SJCRH30 (cell line): ENCODE data around the gene COG5. TPM values are rescaled to one million over a fixed set of nuclear protein-coding genes. Genes with fewer than 3 reads are reported as not detected.
"Not testable (repeated sequence)": the region's sequence is repeated elsewhere in the genome, so short reads cannot be mapped to it uniquely, and the experiment has no call there.

Experiments used
- DNase-seq, 2 experiments: peaks; one replicate each; pipeline ENCODE4 v3.0.0-alpha.2; 2015 to 2020
- H3K27ac ChIP-seq: fragments of 250-450 bp; sonication (Bioruptor Pico); 2 replicates; pipeline ENCODE4 v1.5.1; 2020; ENCODE audit warnings: mild to moderate bottlenecking, moderate library complexity
- H3K27me3 ChIP-seq: fragments of 250-450 bp; sonication (Bioruptor Pico); 2 replicates; pipeline ENCODE4 v1.5.1; 2020; ENCODE audit warnings: mild to moderate bottlenecking, moderate library complexity
- H3K36me3 ChIP-seq: fragments of 250-450 bp; sonication (Bioruptor Pico); 2 replicates; pipeline ENCODE4 v1.5.1; 2020; ENCODE audit warnings: mild to moderate bottlenecking, moderate library complexity
- H3K4me1 ChIP-seq: fragments of 250-450 bp; sonication (Bioruptor Pico); 2 replicates; pipeline ENCODE4 v1.5.1; 2020; ENCODE audit warnings: mild to moderate bottlenecking, moderate library complexity
- H3K4me3 ChIP-seq: fragments of 250-450 bp; sonication (Bioruptor Pico); 2 replicates; pipeline ENCODE4 v1.5.1; 2020; ENCODE audit warnings: mild to moderate bottlenecking, moderate library complexity
- H3K9me3 ChIP-seq: fragments of 250-450 bp; sonication (Bioruptor Pico); replicated peaks from 2 replicates; pipeline ENCODE4 v1.5.1; 2020; ENCODE audit warnings: mild to moderate bottlenecking, moderate library complexity
- total RNA-seq: library from RNA; depleted of rRNA; stranded (reverse); fragments of >200 nt; shearing (Covaris generic); gene quantifications from 2 replicates; pipeline ENCODE4 v1.2.3, GENCODE V29; 2014

COG5 gene
- total RNA-seq, 1 experiment from 2014 or later = 41.1 TPM

- Histone ChIP-seq H3K27ac (no peak overlapping the region), H3K27me3 (no peaks in the 10 kb centered on the region), H3K4me3 (no peak overlapping the region), H3K4me1 (peaks cover 11% of the 10 kb centered on the region), H3K36me3 (peaks cover 9% of the 10 kb centered on the region), H3K9me3 (no peaks in the 10 kb centered on the region)
- no peak for DNase-seq
These were observed 2.7 kb downstream of the COG5 start for GRCh38 chr7:107560898-107561516.

GRCh38 chr7:107559864-107560263, 3.9 kb downstream of the COG5 start:
- H3K27me3 ChIP-seq = no peaks in the 10 kb centered on the region
- H3K4me3 ChIP-seq = no peak overlapping the region
- peaks cover 15% of the 10 kb centered on the region for H3K36me3 ChIP-seq
- H3K27ac ChIP-seq = peak overlapping the region; percentile 19
- peaks cover 11% of the 10 kb centered on the region for H3K4me1 ChIP-seq
- DNase-seq = peak in 1 of 2 experiments; percentile 30
- H3K9me3 ChIP-seq = no peaks in the 10 kb centered on the region

GRCh38 chr7:107555893-107556292, 7.8 kb downstream of the COG5 start:
- Histone ChIP-seq H3K36me3 (peaks cover 19% of the 10 kb centered on the region), H3K27me3 (no peaks in the 10 kb centered on the region), H3K4me1 (peaks cover 11% of the 10 kb centered on the region), H3K27ac (no peak overlapping the region), H3K4me3 (no peak overlapping the region), H3K9me3 (no peaks in the 10 kb centered on the region)
- no peak for DNase-seq

GRCh38 chr7:107551936-107552335, 11.8 kb downstream of the COG5 start:
- H3K27me3 ChIP-seq = no peaks in the 10 kb centered on the region
- H3K9me3 ChIP-seq = no peaks in the 10 kb centered on the region
- H3K36me3 ChIP-seq = peaks cover 19% of the 10 kb centered on the region
- H3K27ac ChIP-seq = no peak overlapping the region
- no peak overlapping the region for H3K4me3 ChIP-seq
- H3K4me1 ChIP-seq = no peaks in the 10 kb centered on the region
- no peak for DNase-seq

- Histone ChIP-seq H3K27ac (no peak overlapping the region), H3K36me3 (peaks cover 33% of the 10 kb centered on the region), H3K9me3 (peaks cover 14% of the 10 kb centered on the region; the same call in 1 of the 2 replicates), H3K4me3 (no peak overlapping the region), H3K27me3 (no peaks in the 10 kb centered on the region), H3K4me1 (no peaks in the 10 kb centered on the region)
- no peak for DNase-seq
These were observed 18.7 kb downstream of the COG5 start for GRCh38 chr7:107544848-107545591.

GRCh38 chr7:107543338-107543993, 20.3 kb downstream of the COG5 start:
- H3K27me3 ChIP-seq = no peaks in the 10 kb centered on the region
- H3K27ac ChIP-seq = no peak overlapping the region
- H3K4me3 ChIP-seq = no peak overlapping the region
- H3K9me3 ChIP-seq = peaks cover 14% of the 10 kb centered on the region; the same call in 1 of the 2 replicates
- no peak for DNase-seq
- H3K4me1 ChIP-seq = no peaks in the 10 kb centered on the region
- H3K36me3 ChIP-seq = peaks cover 33% of the 10 kb centered on the region

GRCh38 chr7:107538001-107538400, 25.7 kb downstream of the COG5 start:
- H3K4me1 ChIP-seq = no peaks in the 10 kb centered on the region
- H3K27me3 ChIP-seq = no peaks in the 10 kb centered on the region
- H3K27ac ChIP-seq = no peak overlapping the region

GRCh38 chr7:107537228-107537627, 26.5 kb downstream of the COG5 start:
- not testable (repeated sequence) for H3K36me3 ChIP-seq, H3K27me3 ChIP-seq, H3K9me3 ChIP-seq, H3K4me1 ChIP-seq, DNase-seq, H3K4me3 ChIP-seq, H3K27ac ChIP-seq

More at GRCh38 chr7:107538001-107538400, 25.7 kb downstream of the COG5 start:
- Histone ChIP-seq H3K9me3 (peaks cover 8% of the 10 kb centered on the region), H3K36me3 (peaks cover 6% of the 10 kb centered on the region), H3K4me3 (no peak overlapping the region)
- no peak for DNase-seq

GRCh38 chr7:107534139-107534538, 29.6 kb downstream of the COG5 start:
- peaks cover 10% of the 10 kb centered on the region for H3K36me3 ChIP-seq
- peaks cover 8% of the 10 kb centered on the region for H3K9me3 ChIP-seq
- DNase-seq = no peak
- H3K4me1 ChIP-seq = no peaks in the 10 kb centered on the region
- H3K4me3 ChIP-seq = no peak overlapping the region
- H3K27ac ChIP-seq = no peak overlapping the region
- no peaks in the 10 kb centered on the region for H3K27me3 ChIP-seq

- Histone ChIP-seq H3K27ac (no peak overlapping the region), H3K9me3 (no peaks in the 10 kb centered on the region), H3K4me1 (no peaks in the 10 kb centered on the region), H3K4me3 (no peak overlapping the region), H3K27me3 (no peaks in the 10 kb centered on the region), H3K36me3 (peaks cover 6% of the 10 kb centered on the region; the same call in 1 of the 2 replicates)
- DNase-seq = no peak
These were observed 33.0 kb downstream of the COG5 start for GRCh38 chr7:107530751-107531150.

GRCh38 chr7:107528461-107528860, 35.3 kb downstream of the COG5 start:
- Histone ChIP-seq H3K4me3 (no peak overlapping the region), H3K9me3 (0 out of 2 replicates have a peak, but pooled peaks cover 4% of the 10 kb centered on the region), H3K27ac (no peak overlapping the region), H3K4me1 (no peaks in the 10 kb centered on the region), H3K27me3 (no peaks in the 10 kb centered on the region), H3K36me3 (peaks cover 6% of the 10 kb centered on the region; the same call in 1 of the 2 replicates)
- DNase-seq = no peak

- Histone ChIP-seq H3K4me3 (no peak overlapping the region), H3K4me1 (no peaks in the 10 kb centered on the region), H3K27ac (no peak overlapping the region), H3K36me3 (peaks cover 4% of the 10 kb centered on the region; the same call in 1 of the 2 replicates), H3K27me3 (no peaks in the 10 kb centered on the region), H3K9me3 (0 out of 2 replicates have a peak, but pooled peaks cover 4% of the 10 kb centered on the region)
- DNase-seq = no peak
These were observed 36.5 kb downstream of the COG5 start for GRCh38 chr7:107527196-107527595.

GRCh38 chr7:107526672-107527071, 37.0 kb downstream of the COG5 start:
- Histone ChIP-seq H3K27me3 (no peaks in the 10 kb centered on the region), H3K9me3 (0 out of 2 replicates have a peak, but pooled peaks cover 4% of the 10 kb centered on the region), H3K36me3 (peaks cover 3% of the 10 kb centered on the region), H3K4me1 (no peaks in the 10 kb centered on the region), H3K4me3 (no peak overlapping the region), H3K27ac (no peak overlapping the region)
- DNase-seq = no peak

GRCh38 chr7:107506674-107507339, 56.9 kb downstream of the COG5 start:
- Histone ChIP-seq H3K9me3 (no peaks in the 10 kb centered on the region), H3K27ac (peak overlapping the region; percentile 47), H3K4me1 (peaks cover 14% of the 10 kb centered on the region), H3K4me3 (no peak overlapping the region), H3K36me3 (no peaks in the 10 kb centered on the region), H3K27me3 (no peaks in the 10 kb centered on the region)
- DNase-seq = peak; percentile 78 to 83
